Liver (tissue), 9 donors: Measurements from ENCODE around the gene CLIC1. TPM values are rescaled to one million over a fixed set of nuclear protein-coding genes. Genes with fewer than 3 reads are reported as not detected.

ENCODE experiments used
- DNase-seq: peaks from one replicate; pipeline ENCODE4 v3.0.0-alpha.2; 2017; ENCODE audit warnings: low spot score
- H3K27ac ChIP-seq, 2 donors: one replicate each; pipeline ENCODE4 v1.7.0; 2013; ENCODE audit warnings: inconsistent platforms in 2 of 2, low read length in 2 of 2, control low read depth in 1 of 2, low read depth in 1 of 2, mild to moderate bottlenecking in 1 of 2
- H3K27me3 ChIP-seq, 4 donors: one replicate each; pipeline versions ENCODE4 v1.6.1 to v1.7.0; 2013; ENCODE audit warnings: low read length in 3 of 4, inconsistent platforms in 1 of 4, mild to moderate bottlenecking in 1 of 4, moderate library complexity in 1 of 4; ENCODE audit not compliant: control insufficient read depth in 4 of 4, insufficient read depth in 4 of 4
- H3K36me3 ChIP-seq, 4 donors: one replicate each; pipeline versions ENCODE4 v1.6.1 to v1.7.0; 2013; ENCODE audit warnings: low read length in 3 of 4, mild to moderate bottlenecking in 3 of 4, low read depth in 1 of 4, moderate library complexity in 1 of 4; ENCODE audit not compliant: control insufficient read depth in 4 of 4, insufficient read depth in 3 of 4
- H3K4me1 ChIP-seq, 4 donors: one replicate each; pipeline versions ENCODE4 v1.6.1 to v1.7.0; 2013; ENCODE audit warnings: low read length in 3 of 4, mild to moderate bottlenecking in 3 of 4, moderate library complexity in 1 of 4; ENCODE audit not compliant: control insufficient read depth in 4 of 4, insufficient read depth in 4 of 4
- H3K4me3 ChIP-seq, 3 donors: one replicate each; pipeline versions ENCODE4 v1.6.1 to v1.7.0; 2013; ENCODE audit warnings: low read length in 3 of 3, control low read depth in 1 of 3, low read depth in 1 of 3, mild to moderate bottlenecking in 1 of 3
- H3K9ac ChIP-seq, 2 donors: one replicate each; pipeline ENCODE4 v1.7.0; 2013; ENCODE audit warnings: low read length in 2 of 2, mild to moderate bottlenecking in 2 of 2, moderate library complexity in 2 of 2, control low read depth in 1 of 2, low read depth in 1 of 2
- H3K9me3 ChIP-seq, 4 donors: one replicate each; pipeline versions ENCODE4 v1.6.1 to v1.7.0; 2013; ENCODE audit warnings: low read length in 3 of 4; ENCODE audit not compliant: control insufficient read depth in 4 of 4
- ATF3 ChIP-seq: IDR thresholded peaks from 2 replicates; pipeline ENCODE4 v1.6.1; 2016; ENCODE audit warnings: antibody characterized with exemption
- CTCF ChIP-seq: fragments of 150-350 bp; IDR thresholded peaks from 2 replicates; pipeline ENCODE4 v1.5.1; 2017; ENCODE audit warnings: improper control_type of control experiment, low read depth, low read length; ENCODE audit not compliant: missing input control
- EGR1 ChIP-seq, 2 donors: IDR thresholded peaks; 2 replicates each; pipeline ENCODE4 v1.6.1; 2016 to 2018; ENCODE audit warnings: antibody characterized with exemption in 2 of 2, low read depth in 2 of 2
- FOXA1 ChIP-seq: IDR thresholded peaks from 2 replicates; pipeline ENCODE4 v1.6.1; 2016; ENCODE audit warnings: antibody characterized with exemption
- FOXA2 ChIP-seq: IDR thresholded peaks from 2 replicates; pipeline ENCODE4 v1.6.1; 2016; ENCODE audit warnings: antibody characterized with exemption
- GABPA ChIP-seq, 2 donors: IDR thresholded peaks in 1 of 2; conservative IDR thresholded peaks in 1 of 2; 2 replicates each; pipeline ENCODE4 v1.6.1; 2016; ENCODE audit warnings: antibody characterized with exemption in 2 of 2, mild to moderate bottlenecking in 1 of 2, moderate library complexity in 1 of 2
- HNF4G ChIP-seq: IDR thresholded peaks from 2 replicates; pipeline ENCODE4 v1.6.1; 2016; ENCODE audit warnings: antibody characterized with exemption
- JUND ChIP-seq, 2 donors: IDR thresholded peaks; 2 replicates each; pipeline ENCODE4 v1.6.1; 2016; ENCODE audit warnings: antibody characterized with exemption in 2 of 2
- MAX ChIP-seq: IDR thresholded peaks from 2 replicates; pipeline ENCODE4 v1.6.1; 2016; ENCODE audit warnings: antibody characterized with exemption
- NR2F2 ChIP-seq: IDR thresholded peaks from 2 replicates; pipeline ENCODE4 v1.6.1; 2016; ENCODE audit warnings: antibody characterized with exemption
- RAD21 ChIP-seq, 2 donors: IDR thresholded peaks; 2 replicates each; pipeline ENCODE4 v1.6.1; 2016; ENCODE audit warnings: antibody characterized with exemption in 2 of 2, mild to moderate bottlenecking in 2 of 2
- REST ChIP-seq: IDR thresholded peaks from 2 replicates; pipeline ENCODE4 v1.6.1; 2016; ENCODE audit warnings: antibody characterized with exemption, mild to moderate bottlenecking
- RXRA ChIP-seq, 2 donors: IDR thresholded peaks; 2 replicates each; pipeline ENCODE4 v1.6.1; 2017 to 2018; ENCODE audit warnings: antibody characterized with exemption in 2 of 2, mild to moderate bottlenecking in 1 of 2
- SP1 ChIP-seq: IDR thresholded peaks from 2 replicates; pipeline ENCODE4 v1.6.1; 2018; ENCODE audit warnings: antibody characterized with exemption, mild to moderate bottlenecking
- TAF1 ChIP-seq: conservative IDR thresholded peaks from 2 replicates; pipeline ENCODE4 v1.6.1; 2016; ENCODE audit warnings: antibody characterized with exemption, mild to moderate bottlenecking
- YY1 ChIP-seq: IDR thresholded peaks from 2 replicates; pipeline ENCODE4 v1.6.1; 2016; ENCODE audit warnings: antibody characterized with exemption, mild to moderate bottlenecking
- ZBTB33 ChIP-seq: IDR thresholded peaks from 2 replicates; pipeline ENCODE4 v1.6.1; 2016; ENCODE audit warnings: antibody characterized with exemption
- WGBS: extraction: QIAGEN DNeasy Blood & Tissue Kit; methylation state at CpG from one replicate; pipeline ENCODE4 v1.1.7; 2013; 5-methylcytosine and 5-hydroxymethylcytosine counted together
- polyA plus RNA-seq, 2 donors: library from polyadenylated mRNA; stranded (reverse) in 1 of 2; unstranded in 1 of 2; fragments of 200-250 nt in 1 of 2; fragments of >200 nt in 1 of 2; fragmentation: Nextera tagmentation in 1 of 2; extraction: Ambion mirVana in 1 of 2; gene quantifications; one replicate each; pipeline versions ENCODE4 v1.2.1 to v1.2.3, GENCODE V29; 2013 to 2015
- total RNA-seq, 2 donors: library from RNA; depleted of rRNA; stranded (reverse); fragments of >200 nt; gene quantifications; one replicate each; pipeline ENCODE4 v1.2.3, GENCODE V29; 2014
- donor health status: healthy.
- donor health status: healthy.
- donor health status: healthy.
- donor health status: healthy.
- donor health status: healthy.

The CLIC1 gene
- total and polyA plus RNA-seq, 4 donors, result 56.5 to 124 (median 64.5) TPM

- no peak for DNase-seq
- H3K27ac ChIP-seq, result no peak overlapping the region
- no peak overlapping the region for H3K4me3 ChIP-seq
- TF ChIP-seq HNF4G (no peak), GABPA (IDR thresholded peaks at IDR 0.05 in 1 of 2, conservative IDR thresholded peaks at IDR 0.05 in 1 of 2) (no peak), ATF3 (no peak), RXRA (IDR thresholded peaks at IDR 0.05) (no peak), REST (no peak), SP1 (no peak), YY1 (no peak), FOXA2 (no peak), NR2F2 (no peak), MAX (no peak), TAF1 (no peak), CTCF (no peak), JUND (IDR thresholded peaks at IDR 0.05) (no peak), RAD21 (IDR thresholded peaks at IDR 0.05) (no peak)
- WGBS, result 85% methylated on average over 5 of the region's 5 CpGs
- peaks cover 0 to 9% (median 6%) of the 10 kb centered on the region in 4 donors for H3K4me1 ChIP-seq
- H3K9ac ChIP-seq, result no peak overlapping the region
- H3K36me3 ChIP-seq, result peaks cover 4 to 56% (median 47%) of the 10 kb centered on the region in 4 donors
- no peaks in the 10 kb centered on the region for H3K9me3 ChIP-seq
- H3K27me3 ChIP-seq, result no peaks in the 10 kb centered on the region
Observed at GRCh38 chr6:31686483-31686882, 49.8 kb downstream of the CLIC1 start.

GRCh38 chr6:31683591-31683990 is 52.7 kb downstream of the CLIC1 start:
- H3K9ac ChIP-seq, result no peak overlapping the region
- H3K36me3 ChIP-seq, result peaks cover 4 to 29% (median 22%) of the 10 kb centered on the region in 4 donors
- H3K4me1 ChIP-seq, result peaks cover 1 to 22% (median 14%) of the 10 kb centered on the region in 4 donors
- H3K9me3 ChIP-seq, result no peaks in the 10 kb centered on the region
- no peak for DNase-seq
- H3K4me3 ChIP-seq, result no peak overlapping the region
- H3K27me3 ChIP-seq, result no peaks in the 10 kb centered on the region
- WGBS, result 88% methylated on average over 13 of the region's 13 CpGs
- H3K27ac ChIP-seq, result peak overlapping the region in 1 of 2 donors; percentile 51
- TF ChIP-seq MAX, result no peak
- TF ChIP-seq RXRA (IDR thresholded peaks at IDR 0.05), result no peak
- TF ChIP-seq GABPA (IDR thresholded peaks at IDR 0.05 in 1 of 2, conservative IDR thresholded peaks at IDR 0.05 in 1 of 2), result no peak
- TF ChIP-seq FOXA1, result no peak
- TF ChIP-seq YY1, result no peak
- TF ChIP-seq CTCF, result no peak
- no peak for TF ChIP-seq SP1
- no peak for TF ChIP-seq JUND (IDR thresholded peaks at IDR 0.05)
- TF ChIP-seq ATF3, result no peak
- no peak for TF ChIP-seq RAD21 (IDR thresholded peaks at IDR 0.05)
- no peak for TF ChIP-seq REST
- no peak for TF ChIP-seq ZBTB33
- no peak for TF ChIP-seq EGR1 (IDR thresholded peaks at IDR 0.05; ENCODE audit: low read depth in 2 of 2)
